ENCODE data around the gene ARSJ.

GRCh38 chr4:114026447-114026846 is 47.0 kb upstream of the ARSJ start:
- TF ChIP-seq CTCF (IDR thresholded peaks at IDR 0.05; ENCODE audit: low read length) (no peak), EZH2 (IDR thresholded peaks at IDR 0.05; ENCODE audit: borderline replicate concordance, low read length) (no peak)
